ENCODE results near the gene MYO9B. TPM values are rescaled to one million over a fixed set of nuclear protein-coding genes. Genes with fewer than 3 reads are reported as not detected.

The MYO9B gene
- total RNA-seq, 1 experiment from 2014 or later, result 94.3 TPM

- no peak for TF ChIP-seq ZNF532 (CRISPR knock-in tag; IDR thresholded peaks at IDR 0.05; ENCODE audit: borderline replicate concordance)
- TF ChIP-seq ZSCAN18 (CRISPR knock-in tag; IDR thresholded peaks at IDR 0.05), result no peak
- no peak for TF ChIP-seq GRHL2 (CRISPR knock-in tag; IDR thresholded peaks at IDR 0.05; ENCODE audit: insufficient replicate concordance, severe bottlenecking)
Measured at GRCh38 chr19:17194608-17195007, 119.0 kb downstream of the MYO9B start (continued).

- CTCF ChIA-PET, result no interaction called here
- Mint-ChIP-seq H3K4me3 (no peak overlapping the region), H3K36me3 (peaks cover 37% of the 10 kb centered on the region), H3K9me3 (no peaks in the 10 kb centered on the region), H3K4me1 (no peaks in the 10 kb centered on the region), H3K27ac (no peak overlapping the region), H3K27me3 (ENCODE audit: low read depth) (no peaks in the 10 kb centered on the region)
- ATAC-seq (no peak), DNase-seq (ENCODE audit: low spot score) (no peak)
- POLR2A ChIA-PET, result no interaction called here
- no peak for TF ChIP-seq CREM (CRISPR knock-in tag; IDR thresholded peaks at IDR 0.05)
- no peak for TF ChIP-seq IRF1 (CRISPR knock-in tag; IDR thresholded peaks at IDR 0.05)
- no peak for TF ChIP-seq SMAD4 (CRISPR knock-in tag; IDR thresholded peaks at IDR 0.05)
- no peak for TF ChIP-seq ZNF281 (CRISPR knock-in tag; IDR thresholded peaks at IDR 0.05)
- TF ChIP-seq ZNF423 (CRISPR knock-in tag; IDR thresholded peaks at IDR 0.05), result no peak
- no peak for TF ChIP-seq FOXP1 (CRISPR knock-in tag; IDR thresholded peaks at IDR 0.05; ENCODE audit: borderline replicate concordance)
- TF ChIP-seq MAX (CRISPR knock-in tag; IDR thresholded peaks at IDR 0.05), result no peak
- TF ChIP-seq ZBTB21 (CRISPR knock-in tag; IDR thresholded peaks at IDR 0.05; ENCODE audit: borderline replicate concordance), result no peak
- TF ChIP-seq FOXP4 (CRISPR knock-in tag; IDR thresholded peaks at IDR 0.05), result no peak
- TF ChIP-seq E2F1 (CRISPR knock-in tag; IDR thresholded peaks at IDR 0.05), result no peak
- no peak for TF ChIP-seq E2F4 (CRISPR knock-in tag; IDR thresholded peaks at IDR 0.05; ENCODE audit: borderline replicate concordance, low read depth)
- no peak for TF ChIP-seq NFYB (CRISPR knock-in tag; conservative IDR thresholded peaks at IDR 0.05; ENCODE audit: low read depth)
- TF ChIP-seq ATF1 (CRISPR knock-in tag; IDR thresholded peaks at IDR 0.05), result no peak
Measured at GRCh38 chr19:17195106-17195505, 119.5 kb downstream of the MYO9B start.
